MV-4-11 (cell line): ENCODE results near the gene APBA2.
"Not testable (repeated sequence)": the region's sequence is repeated elsewhere in the genome, so short reads cannot be mapped to it uniquely, and the experiment has no call there.

Experiments used
- DNase-seq: peaks from one replicate; lab custom pipeline; 2025; lab: John Stamatoyannopoulos, UW

Gene APBA2

GRCh38 chr15:29035336-29036285, 149.8 kb downstream of the APBA2 start:
- DNase-seq = no peak

- DNase-seq = no peak
Observed at GRCh38 chr15:29037997-29038705, 152.4 kb downstream of the APBA2 start.

- peak; percentile 64 for DNase-seq
Observed at GRCh38 chr15:29039466-29040369, 153.9 kb downstream of the APBA2 start.

- DNase-seq = no peak
Observed at GRCh38 chr15:29040370-29040751, 154.6 kb downstream of the APBA2 start.

GRCh38 chr15:29043736-29044502, 158.1 kb downstream of the APBA2 start:
- DNase-seq = no peak

- DNase-seq = no peak
Observed at GRCh38 chr15:29044503-29044901, 158.7 kb downstream of the APBA2 start.

- not testable (repeated sequence) for DNase-seq
Observed at GRCh38 chr15:29045161-29045560, 159.4 kb downstream of the APBA2 start.

GRCh38 chr15:29045717-29046116, 159.9 kb downstream of the APBA2 start:
- DNase-seq = peak; percentile 52

GRCh38 chr15:29046281-29046810, 160.6 kb downstream of the APBA2 start:
- no peak for DNase-seq

- no peak for DNase-seq
Observed at GRCh38 chr15:29046977-29047376, 161.2 kb downstream of the APBA2 start.

- no peak for DNase-seq
Observed at GRCh38 chr15:29048011-29048410, 162.2 kb downstream of the APBA2 start.

GRCh38 chr15:29050870-29051269, 165.1 kb downstream of the APBA2 start:
- DNase-seq = no peak

GRCh38 chr15:29051422-29051821, 165.6 kb downstream of the APBA2 start:
- DNase-seq = no peak

- DNase-seq = no peak
Observed at GRCh38 chr15:29053006-29053405, 167.2 kb downstream of the APBA2 start.

- no peak for DNase-seq
Observed at GRCh38 chr15:29053661-29054131, 167.9 kb downstream of the APBA2 start.

GRCh38 chr15:29054171-29055045, 168.6 kb downstream of the APBA2 start:
- no peak for DNase-seq

GRCh38 chr15:29055876-29056275, 170.1 kb downstream of the APBA2 start:
- DNase-seq = no peak

- no peak for DNase-seq
Observed at GRCh38 chr15:29056839-29057450, 171.2 kb downstream of the APBA2 start.

- no peak for DNase-seq
Observed at GRCh38 chr15:29057856-29058255, 172.1 kb downstream of the APBA2 start.
